ENCODE results near the gene IQCK. TPM values are rescaled to one million over a fixed set of nuclear protein-coding genes. Genes with fewer than 3 reads are reported as not detected.

Gene IQCK
- total and polyA plus RNA-seq, 10 donors, result 3.6 to 19.9 (median 7.4) TPM

GRCh38 chr16:19901164-19901563, 183.1 kb downstream of the IQCK start:
- DNase-seq, result no peak
- no peaks in the 10 kb centered on the region for H3K9me3 ChIP-seq
- no peaks in the 10 kb centered on the region for H3K4me1 ChIP-seq
- H3K36me3 ChIP-seq, result no peaks in the 10 kb centered on the region
- no peak for TF ChIP-seq CTCF (IDR thresholded peaks at IDR 0.05 in 8 of 11, conservative IDR thresholded peaks at IDR 0.05 in 3 of 11)
- TF ChIP-seq POLR2A (IDR thresholded peaks at IDR 0.05), result no peak
- no peak for TF ChIP-seq POLR2AphosphoS5 (IDR thresholded peaks at IDR 0.05)
- no peak overlapping the region for H3K4me3 ChIP-seq
- 72 to 81% (median 78%) methylated on average over 7 of the region's 7 CpGs for WGBS, 5 donors
- intact Hi-C loops (cut with DNase I; ENCODE audit: low total_unique reads), result no loop called here
- H3K27ac ChIP-seq, result no peak overlapping the region
- H3K27me3 ChIP-seq (replicated peaks in 1 of 7), result peaks cover 0 to 32% (median 0%) of the 10 kb centered on the region in 7 donors

- H3K27me3 ChIP-seq (replicated peaks in 1 of 7), result peaks cover 0 to 58% (median 9%) of the 10 kb centered on the region in 7 donors
- WGBS, 5 donors, result 23 to 28% (median 25%) methylated on average over 24 of the region's 24 CpGs
- peak overlapping the region in 1 of 8 donors; percentile 30 for H3K4me3 ChIP-seq
Observed at GRCh38 chr16:19907161-19907992, 189.3 kb downstream of the IQCK start.

More at GRCh38 chr16:19907161-19907992, 189.3 kb downstream of the IQCK start:
- Histone ChIP-seq H3K27ac (no peak overlapping the region), H3K36me3 (no peaks in the 10 kb centered on the region), H3K4me1 (peaks cover 0 to 8% (median 5%) of the 10 kb centered on the region in 6 donors), H3K9me3 (peaks cover 0 to 12% (median 0%) of the 10 kb centered on the region in 8 donors)
- peak; percentile 87 for DNase-seq
- intact Hi-C loops (cut with DNase I; ENCODE audit: low total_unique reads), result loop anchor here (5.0 kb wide), 2 partner anchors 395 to 480 kb away; no protein-coding TSS in a partner anchor
- TF ChIP-seq POLR2AphosphoS5 (IDR thresholded peaks at IDR 0.05), result no peak
- TF ChIP-seq CTCF (IDR thresholded peaks at IDR 0.05 in 8 of 11, conservative IDR thresholded peaks at IDR 0.05 in 3 of 11), result peak; percentile 69 to 97 (median 93)

Small RNA genes lying within 50 kb of the gene (small RNA-seq; reads per million reads assigned to genes)
- 0 reads per million in 4 donors for gene LARP7P2

Other genes starting within 250 kb of the IQCK start
- 10 to 100 TPM; 26.4 to 40.5 (median 31.3) TPM for gene GDE1, start 196.2 kb upstream of the IQCK start, total RNA-seq
- gene GDE1, start 196.2 kb upstream of the IQCK start, polyA plus RNA-seq, result 10 to 100 TPM; 13.5 to 18.1 (median 14.8) TPM
- gene CCP110, start 194.3 kb upstream of the IQCK start, total RNA-seq, result 10 to 100 TPM; 13.3 to 24.9 (median 15.9) TPM
- 1 to 10 TPM; 2.8 to 5.3 (median 4.1) TPM for gene CCP110, start 194.3 kb upstream of the IQCK start, polyA plus RNA-seq
- gene VPS35L, start 162.6 kb upstream of the IQCK start, total RNA-seq, result 10 to 100 TPM; 45.9 to 76.1 (median 67.2) TPM
- 10 to 100 TPM; 22.9 to 42.9 (median 24.7) TPM for gene VPS35L, start 162.6 kb upstream of the IQCK start, polyA plus RNA-seq
- 10 to 100 TPM in 4 of 7 donors, 1 to 10 TPM in 3; 8.1 to 13.7 (median 10.4) TPM for gene KNOP1, start within 50 bp of the IQCK start, total RNA-seq
- 10 to 100 TPM in 1 of 3 donors, 1 to 10 TPM in 2; 7.1 to 10.7 (median 7.4) TPM for gene KNOP1, start within 50 bp of the IQCK start, polyA plus RNA-seq
- gene GPRC5B, start 166.6 kb downstream of the IQCK start, total RNA-seq, result 1 to 10 TPM; 4.0 to 8.6 (median 7.2) TPM
- 1 to 10 TPM; 5.1 to 6.5 (median 5.8) TPM for gene GPRC5B, start 166.6 kb downstream of the IQCK start, polyA plus RNA-seq